NT2/D1 (cell line): ENCODE data around the gene SUSD3.

Experiments used
- YY1 ChIP-seq: IDR thresholded peaks from 2 replicates; pipeline ENCODE4 v1.6.1; 2011; ENCODE audit not compliant: insufficient read length, insufficient read depth
- ZNF274 ChIP-seq: IDR thresholded peaks from 2 replicates; pipeline ENCODE4 v1.6.1; 2011; ENCODE audit warnings: mild to moderate bottlenecking, low read depth, low read length

GRCh38 chr9:93020771-93021670 is 37.5 kb upstream of the SUSD3 start:
- TF ChIP-seq YY1 (no peak), ZNF274 (no peak)
